PC-9 (cell line): ENCODE data around the gene CST11. TPM values are rescaled to one million over a fixed set of nuclear protein-coding genes. Genes with fewer than 3 reads are reported as not detected.

Source experiments
- BruUV-seq: library from RNA; stranded (reverse); fragments of 400-500 nt; replicated peaks from 2 replicates; lab custom pipeline; 2021; lab: Mats Ljungman, UMichigan
- CTCF ChIA-PET: fragments of 300-600 bp; sonication (Branson Sonifier 250); formaldehyde crosslinking; loops from one replicate; lab custom pipeline; 2022; ENCODE audit warnings: antibody characterized with exemption; lab: Charles Lee
- POLR2A ChIA-PET: fragments of 300-600 bp; sonication (Branson Sonifier 250); formaldehyde crosslinking; loops from one replicate; lab custom pipeline; 2022; ENCODE audit warnings: antibody characterized with exemption; ENCODE audit not compliant: unreplicated experiment; lab: Charles Lee
- DNase-seq, 2 experiments: peaks; one replicate each; pipeline versions ENCODE4 v3.0.0 to v3.0.0-alpha.2; 2015 to 2022; ENCODE audit warnings: mixed read lengths in 1 of 2
- H2AFZ ChIP-seq: fragments of 200-600 bp; sonication (generic); 2 replicates; pipeline ENCODE4 v1.8.1; 2017; ENCODE audit warnings: antibody characterized with exemption
- H3F3A ChIP-seq: fragments of 200-600 bp; sonication (generic); 2 replicates; pipeline ENCODE4 v1.8.1; 2017; ENCODE audit warnings: antibody characterized with exemption, mild to moderate bottlenecking, low read depth; ENCODE audit not compliant: insufficient read depth
- H3K27ac ChIP-seq: fragments of 200-600 bp; sonication (generic); 2 replicates; pipeline ENCODE4 v1.6.1; 2016; ENCODE audit warnings: mixed run types
- H3K27me3 ChIP-seq: fragments of 200-600 bp; sonication (generic); 2 replicates; pipeline ENCODE4 v1.6.1; 2016; ENCODE audit warnings: low read depth, mixed run types; ENCODE audit not compliant: insufficient read depth
- H3K36me3 ChIP-seq: fragments of 200-600 bp; sonication (generic); 2 replicates; pipeline ENCODE4 v1.6.1; 2016; ENCODE audit warnings: low read depth, mixed run types
- H3K4me1 ChIP-seq: fragments of 200-600 bp; sonication (generic); replicated peaks from 2 replicates; pipeline ENCODE4 v1.6.1; 2016; ENCODE audit warnings: mixed run types; ENCODE audit not compliant: insufficient read depth
- H3K4me2 ChIP-seq: fragments of 200-600 bp; sonication (generic); 2 replicates; pipeline ENCODE4 v1.6.1; 2017; ENCODE audit warnings: mixed run types
- H3K4me3 ChIP-seq: fragments of 200-600 bp; sonication (generic); 2 replicates; pipeline ENCODE4 v1.6.1; 2016; ENCODE audit warnings: mixed run types
- H3K79me2 ChIP-seq: fragments of 200-600 bp; sonication (generic); 2 replicates; pipeline ENCODE4 v1.6.1; 2017; ENCODE audit warnings: low read depth, mixed run types
- H3K9me2 ChIP-seq: fragments of 200-600 bp; sonication (generic); 2 replicates; pipeline ENCODE4 v1.8.1; 2017; ENCODE audit warnings: mild to moderate bottlenecking; ENCODE audit not compliant: insufficient read depth
- H3K9me3 ChIP-seq: fragments of 200-600 bp; sonication (generic); 2 replicates; pipeline ENCODE4 v1.8.1; 2016; ENCODE audit warnings: low read depth; ENCODE audit not compliant: insufficient read depth
- H4K20me1 ChIP-seq: fragments of 200-600 bp; sonication (generic); 2 replicates; pipeline ENCODE4 v1.8.1; 2017; ENCODE audit not compliant: insufficient read depth
- CTCF ChIP-seq: fragments of 200-600 bp; sonication (generic); conservative IDR thresholded peaks from 2 replicates; pipeline ENCODE4 v1.6.1; 2017; ENCODE audit warnings: mixed run types, antibody characterized with exemption, mild to moderate bottlenecking, moderate library complexity
- EZH2 ChIP-seq: fragments of 200-600 bp; sonication (generic); IDR thresholded peaks from 2 replicates; pipeline ENCODE4 v1.8.0; 2017; ENCODE audit warnings: antibody characterized with exemption, low read depth
- intact Hi-C: fragments of 100-400 bp; cut with micrococcal nuclease; formaldehyde crosslinking; loops from one replicate; pipeline ENCODE4 v1.10.0; 2022; ENCODE audit not compliant: unreplicated experiment
- total RNA-seq: library from RNA; stranded (reverse); gene quantifications from 2 replicates; pipeline ENCODE4 v1.2.3, GENCODE V29; 2021

The CST11 gene
- total RNA-seq, 1 experiment from 2014 or later, result not detected

- Histone ChIP-seq H3K4me3 (no peak overlapping the region), H3K4me2 (no peak overlapping the region), H3K9me2 (no peaks in the 10 kb centered on the region), H3K27ac (no peak overlapping the region), H3F3A (no peaks in the 10 kb centered on the region), H3K36me3 (no peaks in the 10 kb centered on the region), H3K27me3 (no peaks in the 10 kb centered on the region), H2AFZ (no peak overlapping the region), H3K9me3 (no peaks in the 10 kb centered on the region), H3K4me1 (no peaks in the 10 kb centered on the region), H4K20me1 (no peaks in the 10 kb centered on the region), H3K79me2 (no peaks in the 10 kb centered on the region)
- ChIA-PET POLR2A (interaction anchor here (0.6 kb wide), 1 partner anchor 16 kb away, joined by 3 read pairs; the partner anchor contains the start of gene NAPB), CTCF (interaction anchor here (0.6 kb wide), 1 partner anchor 18 kb away, joined by 4 read pairs; no protein-coding TSS in a partner anchor)
- intact Hi-C loops, result no loop called here
- no peak for TF ChIP-seq CTCF
- no peak for TF ChIP-seq EZH2
- DNase-seq, result no peak
- no TSS peak for BruUV-seq
Measured at GRCh38 chr20:23437126-23437899, 15.4 kb downstream of the CST11 start.

GRCh38 chr20:23436681-23437080 is 16.0 kb downstream of the CST11 start:
- H3K9me3 ChIP-seq, result no peaks in the 10 kb centered on the region
- intact Hi-C loops, result no loop called here
- H3K27ac ChIP-seq, result no peak overlapping the region
- no peak overlapping the region for H2AFZ ChIP-seq
- no peaks in the 10 kb centered on the region for H3K9me2 ChIP-seq
- no peak overlapping the region for H3K4me3 ChIP-seq
- ChIA-PET POLR2A (interaction anchor here (0.6 kb wide), 1 partner anchor 15 kb away, joined by 3 read pairs; the partner anchor contains the start of gene NAPB), CTCF (interaction anchor here (0.6 kb wide), 1 partner anchor 17 kb away, joined by 4 read pairs; no protein-coding TSS in a partner anchor)
- H4K20me1 ChIP-seq, result no peaks in the 10 kb centered on the region
- DNase-seq, result no peak
- H3K4me1 ChIP-seq, result no peaks in the 10 kb centered on the region
- H3K27me3 ChIP-seq, result no peaks in the 10 kb centered on the region
- H3K79me2 ChIP-seq, result no peaks in the 10 kb centered on the region
- H3F3A ChIP-seq, result no peaks in the 10 kb centered on the region
- H3K36me3 ChIP-seq, result no peaks in the 10 kb centered on the region
- no peak overlapping the region for H3K4me2 ChIP-seq
- TF ChIP-seq EZH2 (no peak), CTCF (no peak)
- BruUV-seq, result no TSS peak

GRCh38 chr20:23435626-23436539 is 16.8 kb downstream of the CST11 start:
- no TSS peak for BruUV-seq
- Histone ChIP-seq H3K27me3 (no peaks in the 10 kb centered on the region), H3K36me3 (no peaks in the 10 kb centered on the region), H3K9me3 (no peaks in the 10 kb centered on the region), H3K4me3 (no peak overlapping the region), H2AFZ (no peak overlapping the region), H3F3A (no peaks in the 10 kb centered on the region), H3K79me2 (no peaks in the 10 kb centered on the region), H3K4me2 (no peak overlapping the region), H3K27ac (no peak overlapping the region), H4K20me1 (no peaks in the 10 kb centered on the region), H3K4me1 (no peaks in the 10 kb centered on the region), H3K9me2 (no peaks in the 10 kb centered on the region)
- DNase-seq, result no peak
- intact Hi-C loops, result no loop called here
- TF ChIP-seq CTCF (no peak), EZH2 (no peak)
- POLR2A ChIA-PET, result no interaction called here
- CTCF ChIA-PET, result interaction anchor here (0.6 kb wide), 1 partner anchor 53 kb away, joined by 4 read pairs; no protein-coding TSS in a partner anchor
